Stimulated activated CD4-positive, alpha-beta T cell treated with anti-CD3 and anti-CD28 coated beads, Interleukin-1b, Interleukin-23, amount 100 ng/mL, for 4 hours (primary cell): ENCODE measurements around the gene PDGFD.

Source experiments
- DNase-seq, 2 donors: peaks; one replicate each; pipeline ENCODE4 v3.0.0-alpha.2; 2020; ENCODE audit warnings: low read depth in 2 of 2

The PDGFD gene

DNA sequence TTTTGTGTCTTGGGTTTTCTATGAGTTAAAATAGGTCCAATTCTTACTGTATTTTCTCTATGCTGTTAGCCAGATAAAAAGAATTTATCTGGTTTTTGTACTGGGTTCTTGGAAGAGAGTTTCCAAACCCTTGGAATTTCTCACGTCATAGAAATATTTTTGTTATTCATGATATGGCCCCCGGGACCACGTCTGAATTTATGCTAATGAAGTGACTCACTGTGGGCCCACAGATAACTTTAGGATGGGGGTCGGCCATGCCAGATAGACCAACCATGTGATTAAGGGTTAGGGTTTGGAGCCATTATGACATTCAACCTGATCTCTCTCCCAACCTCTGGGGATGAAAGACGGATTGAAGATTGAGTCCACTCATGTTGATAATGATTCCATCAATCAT, 163.1 kb downstream of the PDGFD start:
- no peak for DNase-seq

DNA sequence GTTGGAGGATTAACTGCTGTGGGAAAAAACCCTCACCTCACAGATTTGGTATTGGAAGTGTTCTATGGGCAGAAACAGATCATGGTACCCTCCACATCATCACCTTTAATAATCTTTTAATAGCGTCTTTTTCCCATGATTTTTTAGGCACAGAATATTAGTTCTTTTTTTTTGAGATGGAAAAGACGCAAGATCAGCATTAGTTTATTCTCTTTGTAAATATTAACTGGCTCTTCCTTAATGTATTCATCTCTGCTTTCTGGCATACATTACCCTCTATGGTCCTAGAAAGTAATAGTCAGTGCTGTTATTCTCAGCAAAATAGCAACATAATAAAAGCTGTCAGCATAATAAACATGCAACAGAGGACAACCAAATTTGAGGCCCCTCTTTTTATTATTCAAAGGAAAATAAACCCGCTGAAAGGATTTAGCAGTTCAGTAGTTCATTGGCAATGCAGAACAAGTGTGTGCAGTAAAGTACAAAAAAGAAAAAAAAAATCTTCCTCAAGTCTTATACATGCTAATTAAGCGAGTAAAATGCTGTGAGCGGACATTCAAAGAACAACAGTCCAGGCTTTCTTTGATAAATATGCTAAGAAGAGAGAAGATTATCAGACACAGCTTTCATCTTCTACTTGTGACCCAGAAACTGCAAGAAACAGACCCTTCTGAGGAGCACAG, 165.0 kb downstream of the PDGFD start:
- DNase-seq = no peak

GRCh38 chr11:103997082-103997481, 166.9 kb downstream of the PDGFD start:
- DNase-seq = no peak

GRCh38 chr11:103995896-103996295, 168.1 kb downstream of the PDGFD start:
- no peak for DNase-seq

DNA sequence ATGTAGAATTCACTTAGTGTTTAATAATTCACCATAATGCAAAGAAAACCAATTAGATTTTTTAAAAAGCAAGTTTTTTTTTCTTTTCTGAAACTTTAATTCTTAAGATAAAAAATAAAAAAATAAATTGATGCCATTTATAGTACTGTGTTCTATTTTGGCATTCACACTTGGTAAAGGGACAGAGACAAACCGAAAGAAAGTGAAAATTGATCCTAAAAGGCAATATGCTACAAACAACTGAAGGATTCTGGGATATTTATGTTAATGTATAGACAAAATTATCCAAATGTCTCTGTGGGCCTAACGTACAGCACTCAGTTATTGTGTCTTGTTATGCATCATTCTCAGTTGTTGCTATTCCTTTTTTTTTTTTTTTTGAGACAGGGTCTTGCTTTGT, 169.4 kb downstream of the PDGFD start:
- no peak for DNase-seq

- DNase-seq = no peak
These were observed 169.9 kb downstream of the PDGFD start for GRCh38 chr11:103994094-103994493.

DNA sequence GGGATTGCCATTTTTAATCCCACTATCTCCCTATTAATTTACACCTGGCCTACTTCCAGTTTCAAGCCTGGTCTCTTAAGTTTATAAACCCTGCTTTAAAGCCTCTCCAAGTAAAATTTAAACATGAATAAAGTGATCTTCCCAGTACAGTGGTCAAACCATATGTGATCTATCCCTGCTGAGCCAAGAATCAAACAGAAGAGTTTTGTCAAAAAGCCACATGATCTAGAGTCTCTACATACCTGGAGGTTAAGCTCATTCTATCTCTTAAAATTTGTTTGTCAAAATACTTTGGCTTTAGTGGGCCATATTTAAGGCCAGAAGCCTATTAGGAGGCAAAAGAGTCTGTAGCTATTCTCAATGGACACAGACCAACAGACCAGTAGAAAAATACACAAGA, 170.4 kb downstream of the PDGFD start:
- no peak for DNase-seq

GRCh38 chr11:103988595-103988969, 175.4 kb downstream of the PDGFD start:
- DNase-seq = no peak

GRCh38 chr11:103987629-103988594, 176.0 kb downstream of the PDGFD start:
- no peak for DNase-seq

DNA sequence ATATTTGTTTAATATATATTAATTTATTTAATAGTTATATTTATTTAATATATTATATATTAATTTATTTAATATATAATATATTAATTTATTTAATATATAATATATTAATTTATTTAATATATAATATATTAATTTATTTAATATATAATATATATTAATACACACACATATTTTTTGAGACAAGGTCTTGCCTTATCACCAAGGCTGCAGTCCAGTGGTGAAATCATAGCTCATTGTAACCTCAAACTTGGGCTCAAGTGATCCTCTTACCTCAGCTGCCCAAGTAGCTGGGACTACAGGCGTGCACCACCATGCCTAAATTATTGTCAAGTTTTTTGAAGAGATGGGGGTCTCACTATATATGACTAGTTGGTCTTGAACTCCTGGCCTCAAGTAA, 178.9 kb downstream of the PDGFD start:
- no peak for DNase-seq

GRCh38 chr11:103980108-103980507, 183.8 kb downstream of the PDGFD start:
- no peak for DNase-seq

DNA sequence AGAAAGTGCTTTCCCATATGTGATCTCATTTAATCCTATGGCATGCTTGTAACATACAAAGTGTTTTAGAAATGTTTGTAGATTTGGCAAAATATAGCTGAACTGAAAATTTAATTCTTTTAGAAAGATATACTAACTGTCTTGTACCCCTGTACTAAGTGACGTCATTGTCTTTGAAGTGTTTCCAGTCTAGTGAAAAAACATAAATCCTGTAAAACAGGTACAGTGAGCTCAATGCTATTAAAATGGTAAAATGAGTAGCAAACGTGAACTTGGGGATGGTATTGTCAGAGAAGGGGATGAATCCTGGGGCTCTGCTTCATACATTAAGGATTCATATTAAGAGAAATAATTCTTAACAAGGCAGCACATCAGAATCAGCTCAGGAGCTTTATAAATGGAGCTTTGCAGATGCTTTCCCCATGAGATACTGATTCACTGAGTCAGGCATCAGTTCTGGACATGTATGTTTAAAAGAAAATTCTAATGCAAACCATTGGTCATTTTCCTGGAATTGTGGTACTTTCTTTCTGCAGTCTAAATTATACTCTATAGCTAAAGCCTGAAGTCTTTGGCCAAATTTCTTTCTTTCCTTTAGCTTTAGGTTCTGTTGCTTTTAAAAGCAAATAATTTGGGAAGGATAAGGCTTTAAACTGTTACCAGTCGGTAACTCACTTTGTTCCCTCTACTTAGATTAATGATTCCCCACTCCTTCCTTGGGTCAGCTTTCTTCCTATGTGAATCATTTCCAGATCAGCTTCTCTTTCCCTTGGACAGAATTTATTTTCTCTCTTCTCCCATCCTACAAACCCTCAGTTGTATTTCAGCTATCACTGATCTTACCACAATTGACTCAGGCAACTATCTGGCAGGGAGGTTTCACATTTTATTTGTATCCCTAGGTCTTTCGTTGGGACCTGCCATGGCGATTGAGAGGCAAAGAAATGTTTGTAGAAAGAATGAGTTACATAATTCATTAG, 185.0 kb downstream of the PDGFD start:
- DNase-seq = no peak

- no peak for DNase-seq
These were observed 191.9 kb downstream of the PDGFD start for GRCh38 chr11:103972013-103972412.

- no peak for DNase-seq
These were observed 193.2 kb downstream of the PDGFD start for GRCh38 chr11:103970701-103971249.

DNA sequence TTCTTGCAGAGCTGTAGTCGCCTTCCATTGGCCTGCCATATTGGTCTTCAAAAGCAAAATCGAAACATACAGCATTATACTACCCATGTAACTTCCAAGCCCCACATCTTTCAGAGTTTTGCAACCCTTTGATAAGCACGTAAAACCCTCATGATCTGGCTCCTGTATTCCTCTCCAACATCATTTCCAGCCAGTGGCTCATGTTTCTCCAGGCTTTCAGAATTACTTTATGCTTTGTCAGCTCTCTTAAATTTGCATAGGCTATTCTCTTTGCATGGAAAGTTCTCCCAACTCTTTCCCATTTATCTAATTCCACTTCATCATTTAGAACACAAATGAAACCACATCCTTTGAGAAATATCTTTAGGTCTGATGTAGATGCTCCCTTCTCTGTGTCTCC, 195.3 kb downstream of the PDGFD start:
- DNase-seq = no peak

DNA sequence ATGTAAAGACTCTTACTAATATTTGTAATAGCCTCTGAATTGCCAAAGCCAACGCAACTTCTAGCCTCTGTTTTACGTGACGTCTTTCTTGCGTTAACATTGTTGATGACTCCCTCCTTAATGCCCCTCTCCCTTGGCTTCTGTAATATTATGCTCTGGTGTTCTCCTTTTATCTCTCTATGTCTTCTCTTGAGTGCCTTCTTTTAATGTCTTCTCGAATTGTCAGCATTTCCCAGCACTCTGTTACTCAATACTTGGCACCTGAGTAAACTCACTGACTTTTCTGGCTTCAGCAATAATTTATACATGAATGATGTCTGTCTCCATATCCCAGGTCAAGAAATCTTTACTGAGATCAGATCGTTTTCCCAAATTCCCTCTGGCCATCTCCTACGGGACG, 196.0 kb downstream of the PDGFD start:
- no peak for DNase-seq

- DNase-seq = no peak
These were observed 199.6 kb downstream of the PDGFD start for GRCh38 chr11:103964390-103964789.

DNA sequence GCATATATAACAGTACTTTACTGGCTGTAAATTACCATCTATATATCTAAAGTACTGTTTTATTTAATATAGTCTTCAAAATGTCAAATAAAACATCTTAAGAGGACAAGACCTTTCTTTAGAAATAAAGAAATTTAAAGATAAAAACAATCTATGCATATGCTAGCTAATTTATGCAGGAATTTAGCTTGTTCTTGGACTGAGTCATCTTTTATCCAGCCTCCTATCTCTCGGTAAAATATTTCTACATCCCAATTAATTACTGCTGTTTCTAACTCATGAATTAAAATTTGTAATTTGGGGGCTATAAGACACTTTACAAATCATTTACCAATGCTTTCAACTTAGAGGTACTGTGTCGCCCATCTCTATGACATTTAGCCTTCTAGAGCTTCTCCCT, 200.3 kb downstream of the PDGFD start:
- no peak for DNase-seq

DNA sequence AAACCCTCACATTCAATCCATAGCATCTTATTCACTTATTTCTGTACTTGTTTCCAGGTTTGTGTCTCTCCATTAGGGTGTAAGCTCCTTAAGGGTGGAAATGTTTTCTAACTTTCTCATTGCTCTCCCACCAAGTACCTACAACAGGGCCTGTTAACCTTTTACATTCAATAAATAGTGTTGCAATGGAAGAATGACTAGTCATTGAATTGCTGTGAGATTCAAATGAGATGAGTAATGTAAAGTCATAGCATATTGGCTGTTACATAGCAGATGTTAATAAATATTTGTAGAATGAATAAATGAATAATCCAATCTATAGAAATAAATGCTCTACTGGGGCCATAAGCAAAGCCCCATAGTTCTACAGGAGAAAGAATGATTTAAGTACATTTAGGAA, 202.9 kb downstream of the PDGFD start:
- DNase-seq = no peak

GRCh38 chr11:103960108-103960507, 203.8 kb downstream of the PDGFD start:
- DNase-seq = no peak

- DNase-seq = no peak
These were observed 204.5 kb downstream of the PDGFD start for GRCh38 chr11:103959279-103959942.
